Tibial nerve (tissue), 4 donors: ENCODE data around the gene EBF3. TPM values are rescaled to one million over a fixed set of nuclear protein-coding genes. Genes with fewer than 3 reads are reported as not detected.

Experiments
- DNase-seq, 2 donors: peaks; one replicate each; pipeline ENCODE4 v3.0.0-alpha.2; 2019; ENCODE audit warnings: low spot score in 2 of 2
- H3K27ac ChIP-seq, 4 donors: fragments of 200-600 bp; sonication (generic) in 3 of 4; one replicate each; pipeline ENCODE4 v1.5.1; 2017 to 2019; ENCODE audit warnings: mild to moderate bottlenecking in 1 of 4
- H3K27me3 ChIP-seq, 2 donors: fragments of 200-600 bp; sonication (generic) in 1 of 2; one replicate each; pipeline versions ENCODE4 v1.5.1 to v1.6.0; 2017 to 2019
- H3K36me3 ChIP-seq, 3 donors: fragments of 200-600 bp; sonication (generic); one replicate each; pipeline ENCODE4 v1.5.1; 2018 to 2019
- H3K4me1 ChIP-seq, 4 donors: fragments of 200-600 bp; sonication (generic) in 3 of 4; one replicate each; pipeline ENCODE4 v1.5.1; 2017 to 2019
- H3K4me3 ChIP-seq, 4 donors: fragments of 200-600 bp; sonication (generic) in 3 of 4; one replicate each; pipeline ENCODE4 v1.5.1; 2017 to 2019; ENCODE audit warnings: mild to moderate bottlenecking in 1 of 4, moderate library complexity in 1 of 4
- H3K9me3 ChIP-seq, 4 donors: fragments of 200-600 bp; sonication (generic) in 3 of 4; one replicate each; pipeline ENCODE4 v1.5.1; 2017 to 2019
- EP300 ChIP-seq, 2 donors: sonication (generic); formaldehyde crosslinking; IDR thresholded peaks; one replicate each; pipeline ENCODE4 v1.6.1; 2017; ENCODE audit warnings: antibody characterized with exemption in 2 of 2, mild to moderate bottlenecking in 1 of 2
- POLR2A ChIP-seq, 2 donors: fragments of 450-650 bp; IDR thresholded peaks; one replicate each; pipeline ENCODE4 v1.6.1; 2017; ENCODE audit warnings: antibody characterized with exemption in 2 of 2, mild to moderate bottlenecking in 2 of 2, moderate library complexity in 2 of 2
- WGBS, 2 donors: methylation state at CpG; one replicate each; pipeline ENCODE4 v1.1.5; 2018; 5-methylcytosine and 5-hydroxymethylcytosine counted together
- total RNA-seq, 4 donors: library from RNA; depleted of rRNA; stranded (reverse); fragments of >200 nt; gene quantifications; one replicate each; pipeline ENCODE4 v1.1.0, GENCODE V29; 2016
- TF ChIP-seq, protein P1 (sequence below), 5 experiments: fragments of 200-600 bp in 3 of 5; fragments of 450-650 bp in 2 of 5; sonication (generic) in 3 of 5; IDR thresholded peaks; one replicate each; pipeline ENCODE4 v1.5.1; 2016 to 2019; ENCODE audit warnings: antibody characterized with exemption in 5 of 5, mild to moderate bottlenecking in 3 of 5, moderate library complexity in 2 of 5

The EBF3 gene
- total RNA-seq, 4 donors from 2014 or later = 27.3 to 41.0 (median 31.2) TPM

DNA sequence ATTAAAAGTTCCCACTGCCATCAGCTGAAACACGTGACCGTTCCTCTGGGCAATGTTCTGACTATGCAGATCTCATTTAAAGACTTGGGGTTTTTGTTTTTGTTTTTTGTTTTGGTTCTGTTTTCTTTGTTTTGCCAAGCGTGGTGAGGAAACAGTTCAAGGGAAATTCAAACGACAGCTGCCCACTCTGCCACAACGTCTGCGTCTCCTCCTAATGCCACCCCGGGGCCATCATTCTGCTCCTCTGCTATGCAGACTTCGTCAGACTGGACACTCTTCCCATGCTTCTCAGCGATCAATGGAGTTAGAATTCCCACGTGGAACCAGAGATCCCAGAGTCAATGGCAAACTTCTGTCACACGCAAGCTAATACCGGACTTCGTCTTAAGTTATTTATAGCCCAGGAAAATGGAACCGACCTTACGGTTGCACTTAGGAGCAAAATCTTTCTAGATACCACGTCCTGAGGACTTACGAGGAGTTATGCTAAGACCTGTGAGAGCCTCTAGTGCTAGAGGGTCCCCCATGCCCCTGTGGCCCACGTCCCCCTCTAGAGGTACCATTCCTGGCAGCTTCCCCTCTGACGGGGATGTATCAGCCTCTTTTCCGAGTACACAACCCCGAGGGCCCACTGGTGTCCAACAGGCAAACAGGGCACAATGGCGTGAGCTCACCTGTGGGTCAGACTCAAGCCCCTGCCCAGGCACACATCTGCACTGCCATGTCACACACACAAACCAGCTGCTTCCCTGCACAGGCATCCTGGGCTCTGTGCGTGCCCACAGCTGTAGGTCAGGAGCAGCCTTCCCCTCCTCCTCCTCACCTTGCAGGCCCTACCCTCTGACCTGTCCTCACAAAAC lies 24.4 kb downstream of the EBF3 start:
- 71 to 74% methylated on average over 23 of the region's 23 CpGs for WGBS, 2 donors
- no peak overlapping the region for H3K4me3 ChIP-seq
- H3K27me3 ChIP-seq = no peaks in the 10 kb centered on the region
- no peaks in the 10 kb centered on the region for H3K9me3 ChIP-seq
- DNase-seq = no peak
- TF ChIP-seq POLR2A (IDR thresholded peaks at IDR 0.05) (no peak), EP300 (IDR thresholded peaks at IDR 0.05) (no peak)
- TF ChIP-seq, protein P1, sequence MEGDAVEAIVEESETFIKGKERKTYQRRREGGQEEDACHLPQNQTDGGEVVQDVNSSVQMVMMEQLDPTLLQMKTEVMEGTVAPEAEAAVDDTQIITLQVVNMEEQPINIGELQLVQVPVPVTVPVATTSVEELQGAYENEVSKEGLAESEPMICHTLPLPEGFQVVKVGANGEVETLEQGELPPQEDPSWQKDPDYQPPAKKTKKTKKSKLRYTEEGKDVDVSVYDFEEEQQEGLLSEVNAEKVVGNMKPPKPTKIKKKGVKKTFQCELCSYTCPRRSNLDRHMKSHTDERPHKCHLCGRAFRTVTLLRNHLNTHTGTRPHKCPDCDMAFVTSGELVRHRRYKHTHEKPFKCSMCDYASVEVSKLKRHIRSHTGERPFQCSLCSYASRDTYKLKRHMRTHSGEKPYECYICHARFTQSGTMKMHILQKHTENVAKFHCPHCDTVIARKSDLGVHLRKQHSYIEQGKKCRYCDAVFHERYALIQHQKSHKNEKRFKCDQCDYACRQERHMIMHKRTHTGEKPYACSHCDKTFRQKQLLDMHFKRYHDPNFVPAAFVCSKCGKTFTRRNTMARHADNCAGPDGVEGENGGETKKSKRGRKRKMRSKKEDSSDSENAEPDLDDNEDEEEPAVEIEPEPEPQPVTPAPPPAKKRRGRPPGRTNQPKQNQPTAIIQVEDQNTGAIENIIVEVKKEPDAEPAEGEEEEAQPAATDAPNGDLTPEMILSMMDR (IDR thresholded peaks at IDR 0.05) = no peak
- peak overlapping the region in 1 of 4 donors; percentile 42 for H3K27ac ChIP-seq
- peaks cover 0 to 82% (median 9%) of the 10 kb centered on the region in 4 donors for H3K4me1 ChIP-seq
- H3K36me3 ChIP-seq = no peaks in the 10 kb centered on the region

DNA sequence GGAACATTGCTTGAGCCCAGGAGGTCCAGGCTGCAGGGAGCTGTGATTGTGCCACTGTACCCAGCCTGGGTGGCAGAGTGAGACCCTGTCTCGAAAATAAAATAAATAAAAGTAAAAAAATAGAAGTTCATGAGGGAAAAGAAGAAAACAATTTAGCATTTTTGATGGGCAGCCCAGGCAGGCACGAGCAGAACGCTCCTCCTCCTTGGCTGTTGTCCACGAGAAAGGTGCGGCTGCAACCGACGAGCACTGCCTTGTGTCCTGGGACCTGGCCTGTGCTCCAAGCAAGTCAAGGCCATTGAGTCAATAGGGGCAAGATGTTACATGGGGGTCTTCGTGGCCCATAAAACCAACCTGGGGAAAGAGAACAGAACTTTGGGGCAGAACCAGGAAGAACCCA lies 25.6 kb downstream of the EBF3 start:
- Histone ChIP-seq H3K27ac (no peak overlapping the region), H3K4me3 (no peak overlapping the region), H3K27me3 (no peaks in the 10 kb centered on the region), H3K9me3 (no peaks in the 10 kb centered on the region), H3K36me3 (no peaks in the 10 kb centered on the region), H3K4me1 (peaks cover 0 to 75% (median 9%) of the 10 kb centered on the region in 4 donors)
- no peak for DNase-seq
- TF ChIP-seq EP300 (IDR thresholded peaks at IDR 0.05) (no peak), POLR2A (IDR thresholded peaks at IDR 0.05) (no peak)
- TF ChIP-seq, protein P1 (IDR thresholded peaks at IDR 0.05) = no peak
- 61 to 68% methylated on average over 8 of the region's 8 CpGs for WGBS, 2 donors

DNA sequence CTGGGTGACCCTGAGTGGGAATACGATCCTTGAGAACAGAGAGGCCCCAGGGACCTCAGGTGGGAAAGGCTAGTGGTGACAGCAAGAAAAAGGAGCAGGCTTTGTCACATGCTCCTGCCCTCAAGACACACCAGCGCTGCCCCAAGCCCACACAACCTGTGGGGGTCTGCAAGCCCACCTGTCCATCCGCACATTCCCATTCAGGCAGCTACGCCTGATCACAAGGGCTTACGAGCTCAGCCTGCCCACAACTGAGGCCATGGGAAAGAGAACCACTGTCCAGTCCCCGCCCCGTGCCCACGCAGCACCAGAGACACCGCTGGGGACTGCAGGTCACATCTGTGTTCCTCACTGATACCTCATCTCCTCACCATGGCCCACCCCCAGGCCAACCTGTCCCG lies 26.7 kb downstream of the EBF3 start:
- H3K36me3 ChIP-seq = no peaks in the 10 kb centered on the region
- H3K27me3 ChIP-seq = no peaks in the 10 kb centered on the region
- H3K4me3 ChIP-seq = no peak overlapping the region
- DNase-seq = no peak
- no peaks in the 10 kb centered on the region for H3K9me3 ChIP-seq
- 86 to 91% methylated on average over 10 of the region's 10 CpGs for WGBS, 2 donors
- TF ChIP-seq POLR2A (IDR thresholded peaks at IDR 0.05) = no peak
- no peak for TF ChIP-seq EP300 (IDR thresholded peaks at IDR 0.05)
- TF ChIP-seq, protein P1 (IDR thresholded peaks at IDR 0.05) = no peak
- H3K27ac ChIP-seq = no peak overlapping the region
- peaks cover 0 to 68% (median 8%) of the 10 kb centered on the region in 4 donors for H3K4me1 ChIP-seq

DNA sequence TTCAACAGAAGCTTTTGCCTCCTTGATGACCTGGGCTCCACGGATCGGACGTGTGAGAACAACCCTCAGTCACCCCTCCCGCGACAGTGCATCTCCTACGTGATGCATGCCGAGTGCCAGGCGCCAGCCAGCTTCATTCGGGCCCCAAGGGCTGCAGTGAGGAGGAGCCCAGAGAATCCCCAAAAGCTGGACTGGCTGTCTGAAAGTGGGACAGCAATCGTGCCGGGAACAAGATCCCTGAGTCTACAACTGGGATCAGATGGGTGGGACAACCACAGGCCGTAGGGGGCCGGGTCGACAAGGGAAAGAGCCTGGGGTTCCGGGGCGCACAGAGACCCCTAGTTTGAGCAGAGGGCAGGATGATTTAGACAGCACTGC lies 27.2 kb downstream of the EBF3 start:
- Histone ChIP-seq H3K36me3 (no peaks in the 10 kb centered on the region), H3K4me1 (peaks cover 0 to 63% (median 6%) of the 10 kb centered on the region in 4 donors), H3K9me3 (no peaks in the 10 kb centered on the region), H3K27me3 (no peaks in the 10 kb centered on the region), H3K27ac (peak overlapping the region in 1 of 4 donors; percentile 8), H3K4me3 (no peak overlapping the region)
- DNase-seq = no peak
- no peak for TF ChIP-seq EP300 (IDR thresholded peaks at IDR 0.05)
- TF ChIP-seq, protein P1 (IDR thresholded peaks at IDR 0.05) = no peak
- TF ChIP-seq POLR2A (IDR thresholded peaks at IDR 0.05) = no peak
- 86 to 89% methylated on average over 16 of the region's 16 CpGs for WGBS, 2 donors

DNA sequence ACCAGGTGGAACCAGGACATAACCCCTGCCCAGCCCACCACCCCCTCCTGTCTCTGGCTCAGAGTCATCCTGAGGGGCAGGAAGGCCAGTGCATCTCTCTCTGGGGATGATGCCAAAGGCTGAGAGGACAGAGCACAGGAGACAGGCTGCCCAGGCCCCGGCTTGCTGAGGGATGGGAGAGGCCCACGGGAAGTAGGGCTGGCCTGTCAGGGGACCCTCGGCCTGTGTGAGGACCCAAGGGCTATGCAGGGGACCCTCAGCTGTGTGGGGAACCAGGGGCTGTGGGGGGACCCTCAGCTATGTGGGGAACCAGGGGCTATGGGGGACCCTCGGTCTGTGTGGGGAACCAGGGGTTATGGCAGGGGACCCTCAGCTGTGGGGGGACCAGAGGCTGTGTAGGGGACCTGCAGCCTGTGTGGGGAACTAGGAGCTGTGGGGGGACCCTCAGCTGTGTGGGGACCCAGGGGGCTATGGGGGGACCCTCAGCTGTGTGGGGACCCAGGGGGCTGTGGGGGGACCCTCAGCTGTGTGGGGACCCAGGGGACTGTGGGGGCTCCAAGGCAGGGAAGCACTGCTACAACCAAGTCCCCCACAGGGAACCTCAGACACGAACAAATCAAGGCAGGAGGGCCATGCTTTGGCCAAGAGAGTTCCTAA lies 27.7 kb downstream of the EBF3 start:
- DNase-seq = no peak
- Histone ChIP-seq H3K9me3 (no peaks in the 10 kb centered on the region), H3K27ac (peak overlapping the region in 1 of 4 donors; percentile 8), H3K4me1 (peaks cover 0 to 62% (median 6%) of the 10 kb centered on the region in 4 donors), H3K27me3 (no peaks in the 10 kb centered on the region), H3K4me3 (no peak overlapping the region), H3K36me3 (no peaks in the 10 kb centered on the region)
- TF ChIP-seq, protein P1 (IDR thresholded peaks at IDR 0.05) = no peak
- no peak for TF ChIP-seq EP300 (IDR thresholded peaks at IDR 0.05)
- TF ChIP-seq POLR2A (IDR thresholded peaks at IDR 0.05) = no peak
- 63 to 81% methylated on average over 3 to 5 of the region's 5 CpGs for WGBS, 2 donors
